HG02623 (cell line): ENCODE results near the gene HMOX1.

Experiments
- ATAC-seq: cut with Tn5 transposase; IDR thresholded peaks from one replicate; pipeline ENCODE4 v1.9.1; 2021; ENCODE audit warnings: moderate library complexity; ENCODE audit not compliant: unreplicated experiment

Gene HMOX1

DNA sequence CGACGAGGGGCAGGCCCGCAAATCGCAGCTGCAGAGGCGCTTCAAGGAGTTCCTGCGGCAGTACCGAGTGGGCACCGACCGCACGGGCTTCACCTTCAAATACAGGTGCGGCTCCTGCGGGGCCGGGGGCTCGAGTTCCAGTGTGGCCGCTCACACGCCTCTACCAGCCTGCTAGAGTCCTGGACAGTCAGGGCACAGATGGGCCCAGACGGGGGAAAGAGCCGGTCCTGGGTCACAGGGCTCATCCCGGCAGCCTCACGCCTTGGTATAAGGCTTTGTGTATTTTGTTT, 19.6 kb downstream of the HMOX1 start:
- ATAC-seq = no peak

DNA sequence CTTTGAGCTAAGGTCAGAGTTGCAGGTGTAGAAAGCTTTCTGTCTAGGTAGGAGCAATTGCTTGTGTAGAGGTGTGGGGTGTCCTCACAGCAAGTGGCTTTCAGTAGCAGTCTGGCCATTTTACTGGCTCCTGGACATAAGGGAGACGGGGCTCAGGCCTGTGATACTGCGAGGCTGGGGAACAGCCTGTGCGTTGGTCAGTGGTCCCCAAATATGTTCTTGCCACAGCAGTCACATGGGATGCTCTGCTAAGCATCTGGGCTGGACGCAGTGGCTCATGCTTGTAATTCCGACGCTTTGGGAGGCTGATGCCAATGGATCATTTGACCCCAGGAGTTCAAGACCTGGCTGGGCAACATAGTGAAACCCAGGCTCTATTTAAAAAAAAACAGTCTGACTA, 21.0 kb downstream of the HMOX1 start:
- ATAC-seq = no peak

DNA sequence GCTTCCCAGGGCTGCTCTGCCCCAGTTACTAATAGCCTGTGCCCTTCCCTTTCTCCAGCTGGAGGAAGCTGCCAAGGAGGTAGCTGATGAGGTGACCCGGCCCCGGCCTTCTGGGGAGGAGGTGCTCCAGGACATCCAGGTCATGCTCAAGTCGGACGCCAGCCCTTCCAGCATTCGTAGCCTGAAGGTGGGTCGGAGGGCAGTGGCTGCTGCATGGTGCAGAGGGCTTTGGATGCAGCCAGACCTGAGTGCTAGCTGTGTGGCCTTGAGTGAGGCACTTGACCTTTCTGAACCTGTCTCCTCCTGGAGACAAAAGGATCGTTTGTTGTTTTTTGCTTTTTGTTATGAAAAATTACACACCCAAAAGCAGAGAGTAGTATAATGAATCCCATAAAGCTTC, 22.5 kb downstream of the HMOX1 start:
- ATAC-seq = no peak

DNA sequence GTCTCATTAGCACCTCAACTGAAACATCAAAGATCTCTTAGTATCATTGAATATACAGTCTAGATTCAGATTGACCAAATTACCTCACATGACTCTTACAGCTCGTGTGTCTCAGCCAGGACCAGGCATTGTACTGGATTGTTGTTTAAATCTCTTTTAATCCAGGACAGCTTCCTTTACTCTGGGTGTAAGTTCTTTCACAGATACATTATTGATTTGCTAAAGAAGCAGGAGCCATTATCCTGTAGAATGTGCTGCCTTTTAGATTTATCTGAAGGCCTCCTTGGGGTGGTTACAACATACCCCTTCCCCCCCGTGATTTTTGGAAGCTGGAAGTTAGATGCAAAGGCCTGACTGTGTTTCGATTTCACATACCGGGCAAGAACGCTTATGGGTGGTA, 23.3 kb downstream of the HMOX1 start:
- no peak for ATAC-seq

DNA sequence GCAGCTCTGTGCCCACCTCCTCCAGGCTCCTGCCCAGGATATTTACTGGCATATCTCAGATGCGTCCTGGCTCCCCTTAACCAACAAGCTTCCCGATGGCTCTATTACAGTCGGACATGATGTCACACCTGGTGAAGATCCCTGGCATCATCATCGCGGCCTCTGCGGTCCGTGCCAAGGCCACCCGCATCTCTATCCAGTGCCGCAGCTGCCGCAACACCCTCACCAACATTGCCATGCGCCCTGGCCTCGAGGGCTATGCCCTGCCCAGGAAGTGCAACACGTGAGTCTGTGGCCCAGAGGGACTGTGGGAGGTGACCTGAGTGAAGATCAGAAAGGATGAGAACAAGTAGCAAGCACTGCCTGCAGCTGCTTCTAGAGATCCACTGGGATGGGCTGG, 25.5 kb downstream of the HMOX1 start:
- ATAC-seq = no peak

DNA sequence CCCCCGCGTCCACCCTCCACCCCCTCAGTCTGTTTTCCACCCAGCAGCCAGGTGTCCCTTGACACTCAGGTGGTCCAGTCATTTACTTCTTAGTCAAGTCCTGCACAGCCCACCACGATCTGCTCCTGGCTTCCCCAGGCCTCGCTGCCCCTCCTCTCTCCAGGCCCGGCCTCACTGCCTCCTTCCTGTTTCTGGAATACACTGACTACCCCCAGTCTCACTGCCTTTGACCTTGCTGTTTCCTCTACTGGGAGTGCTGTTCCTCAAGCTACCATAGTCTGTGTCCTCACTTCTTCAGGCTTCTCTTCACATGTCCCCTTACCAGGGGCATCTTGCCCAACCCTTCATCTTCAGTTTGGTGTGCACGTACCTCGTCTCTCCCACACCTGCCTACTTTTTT, 26.5 kb downstream of the HMOX1 start:
- no peak for ATAC-seq

DNA sequence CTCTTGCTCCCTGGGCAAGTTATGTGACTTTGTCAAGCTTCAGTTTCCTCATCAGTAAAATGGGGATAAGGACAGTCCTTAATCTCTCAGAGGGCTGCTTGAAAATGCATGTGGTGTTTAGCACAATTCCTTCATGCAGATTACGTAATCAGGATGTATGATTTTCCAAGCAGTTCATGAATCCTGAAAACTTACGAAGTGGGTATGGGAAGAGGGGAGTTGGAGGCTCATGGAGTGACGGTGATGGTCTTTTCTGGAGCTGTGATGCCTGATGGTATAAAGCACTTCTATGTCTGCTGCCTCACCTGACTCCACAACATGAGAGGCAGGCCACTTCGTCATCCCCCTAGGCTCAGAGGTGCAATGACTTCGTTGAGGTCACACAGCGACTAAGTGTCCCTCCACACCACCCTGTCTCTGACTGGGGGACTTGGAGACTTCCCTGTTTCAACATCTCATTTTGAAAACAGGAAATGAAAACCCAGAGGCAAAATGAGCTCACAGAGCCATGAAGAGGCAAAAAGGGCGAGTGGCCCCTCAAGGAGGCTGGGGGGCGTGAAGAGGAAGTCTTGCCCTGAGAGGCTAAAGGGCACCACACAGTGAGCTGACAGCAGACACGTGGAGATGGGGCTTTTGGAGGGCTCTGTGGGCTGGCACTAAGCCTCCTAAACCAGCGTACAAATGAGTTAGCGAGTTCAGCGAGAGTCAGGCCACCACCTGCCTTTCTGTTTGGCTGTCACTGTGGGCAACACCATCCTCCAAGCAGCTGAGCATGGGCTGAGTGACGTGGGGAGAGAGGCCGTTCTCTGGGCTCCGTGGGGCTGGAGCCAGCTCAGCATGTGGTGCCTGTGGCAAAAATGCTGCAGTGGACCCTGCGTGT, 29.1 kb downstream of the HMOX1 start:
- no peak for ATAC-seq

DNA sequence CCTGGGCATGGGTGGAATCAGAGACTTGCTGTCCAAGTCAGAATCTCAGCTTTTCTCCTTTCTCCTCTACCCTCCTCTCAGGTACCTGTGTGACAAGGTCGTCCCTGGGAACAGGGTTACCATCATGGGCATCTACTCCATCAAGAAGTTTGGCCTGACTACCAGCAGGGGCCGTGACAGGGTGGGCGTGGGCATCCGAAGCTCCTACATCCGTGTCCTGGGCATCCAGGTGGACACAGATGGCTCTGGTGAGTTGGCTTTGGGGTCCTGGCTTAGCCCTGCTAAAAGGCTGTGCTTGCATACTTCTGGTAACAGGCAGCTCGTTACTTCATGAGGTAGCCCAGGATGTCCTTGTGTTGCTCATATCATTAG, 29.8 kb downstream of the HMOX1 start:
- no peak for ATAC-seq

DNA sequence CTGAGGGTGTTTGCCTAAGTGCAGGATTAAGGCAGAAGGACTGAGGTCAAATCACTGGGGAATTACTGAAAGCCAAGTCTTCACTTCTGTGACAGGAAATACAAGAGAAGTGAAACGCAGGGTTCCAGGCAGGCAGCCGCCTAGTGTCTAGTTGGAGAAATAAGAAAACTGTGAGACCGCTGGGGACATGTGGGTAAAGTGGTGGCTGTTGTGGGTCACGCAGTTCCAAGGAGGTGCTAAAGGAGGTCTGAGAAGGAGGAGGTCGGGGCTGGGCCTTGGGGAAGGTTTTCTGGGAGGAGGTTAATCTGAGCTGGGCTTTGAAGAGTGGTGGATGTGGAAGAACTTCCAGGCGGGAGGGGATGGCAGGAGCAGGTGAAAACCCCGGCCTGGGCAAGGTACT, 30.2 kb downstream of the HMOX1 start:
- no peak for ATAC-seq

DNA sequence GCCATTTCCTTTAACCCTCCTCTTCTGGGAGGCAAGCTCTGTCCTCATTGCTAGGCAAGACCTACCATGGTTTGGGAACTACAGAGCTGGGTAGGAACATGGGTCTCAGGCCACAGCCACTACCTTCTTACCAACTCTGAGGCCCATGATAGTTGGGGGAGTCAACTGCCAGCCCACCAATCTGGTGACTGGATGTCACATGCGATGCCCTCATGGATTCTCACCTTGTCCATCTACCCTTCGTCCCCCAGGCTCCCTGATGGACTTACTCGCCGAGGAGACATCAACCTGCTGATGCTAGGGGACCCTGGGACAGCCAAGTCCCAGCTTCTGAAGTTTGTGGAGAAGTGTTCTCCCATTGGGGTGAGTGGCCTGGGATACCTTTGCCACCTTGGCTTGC, 32.7 kb downstream of the HMOX1 start:
- no peak for ATAC-seq

DNA sequence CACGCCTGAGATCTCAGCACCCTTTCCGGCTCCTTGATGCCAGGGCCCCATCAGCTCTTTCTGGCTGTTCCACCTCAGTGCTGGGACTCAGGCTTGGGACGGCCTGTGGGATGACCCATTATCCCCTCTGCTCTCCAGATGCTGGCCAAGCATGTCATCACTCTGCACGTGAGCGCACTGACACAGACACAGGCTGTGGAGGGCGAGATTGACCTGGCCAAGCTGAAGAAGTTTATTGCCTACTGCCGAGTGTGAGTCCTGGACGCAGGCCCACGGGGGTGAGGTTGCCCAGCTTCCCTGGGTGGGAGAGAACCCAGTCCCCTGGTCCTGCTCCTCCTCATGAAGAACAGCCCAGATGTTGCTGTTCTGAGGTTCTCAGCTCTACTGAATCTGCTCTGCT, 36.7 kb downstream of the HMOX1 start:
- ATAC-seq = no peak

DNA sequence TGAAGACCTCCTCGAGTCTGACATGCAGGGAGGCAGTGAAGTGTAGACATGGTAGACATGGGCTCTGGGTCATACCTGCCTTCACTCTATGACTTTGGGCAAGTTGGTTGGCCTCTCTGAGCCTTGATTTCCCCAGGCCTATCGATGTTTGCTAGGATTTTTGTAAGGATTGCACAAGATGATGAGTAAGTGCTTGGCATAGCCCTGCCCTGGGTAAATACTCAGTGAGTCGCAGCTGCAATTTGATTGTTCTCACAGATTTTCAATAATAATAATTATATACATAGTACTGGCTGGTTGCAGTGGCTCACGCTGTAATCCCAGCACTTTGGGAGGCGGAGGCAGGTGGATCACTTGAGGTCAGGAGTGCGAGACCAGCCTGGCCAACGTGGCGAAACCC, 37.2 kb downstream of the HMOX1 start:
- ATAC-seq = no peak

DNA sequence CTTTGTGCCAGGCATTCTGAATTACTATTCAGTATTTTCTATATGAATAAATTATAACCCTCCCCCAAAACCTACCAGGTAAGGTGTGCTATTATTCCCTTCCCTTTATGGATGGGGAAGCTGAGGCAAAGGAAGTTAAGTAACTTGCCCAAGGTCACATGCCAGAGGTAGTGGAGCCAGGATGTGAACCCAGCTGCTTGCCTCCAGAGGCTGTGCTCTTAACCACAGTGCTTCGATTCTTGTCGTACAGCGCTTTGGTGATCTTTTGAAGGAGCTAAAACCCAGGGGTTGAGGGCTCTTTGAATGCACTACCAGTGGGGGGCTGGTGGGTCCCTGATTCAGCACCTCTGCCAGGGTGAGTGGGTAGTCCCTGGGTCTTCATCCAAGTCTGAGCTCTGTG, 37.8 kb downstream of the HMOX1 start:
- ATAC-seq = no peak

DNA sequence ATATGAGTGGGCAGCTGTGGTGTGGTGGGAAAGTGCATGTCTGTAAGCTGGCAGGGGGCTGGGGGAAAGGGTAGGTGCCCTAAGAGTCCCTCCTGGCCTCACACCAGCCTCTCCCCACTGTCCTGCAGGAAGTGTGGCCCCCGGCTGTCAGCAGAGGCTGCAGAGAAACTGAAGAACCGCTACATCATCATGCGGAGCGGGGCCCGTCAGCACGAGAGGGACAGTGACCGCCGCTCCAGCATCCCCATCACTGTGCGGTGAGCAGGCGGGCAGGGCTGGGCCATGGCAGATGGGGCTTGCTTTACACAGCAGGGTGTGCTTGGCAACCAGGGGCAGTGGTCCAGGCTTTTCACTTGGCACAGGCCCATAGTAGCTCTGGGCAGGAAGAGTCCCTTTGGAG, 38.9 kb downstream of the HMOX1 start:
- no peak for ATAC-seq

DNA sequence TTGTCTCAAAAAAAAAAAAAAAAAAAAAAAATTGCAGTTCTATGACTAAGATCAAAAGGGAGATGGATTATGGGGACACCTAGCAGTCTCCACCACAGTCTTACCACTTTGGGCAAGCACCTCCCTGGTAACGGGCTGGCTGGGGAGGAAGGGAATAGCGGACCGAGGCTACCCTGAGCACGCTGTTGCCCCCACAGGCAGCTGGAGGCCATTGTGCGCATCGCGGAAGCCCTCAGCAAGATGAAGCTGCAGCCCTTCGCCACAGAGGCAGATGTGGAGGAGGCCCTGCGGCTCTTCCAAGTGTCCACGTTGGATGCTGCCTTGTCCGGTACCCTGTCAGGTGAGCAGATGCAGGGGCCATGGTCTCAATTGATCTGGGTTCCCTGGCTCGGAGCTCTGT, 40.2 kb downstream of the HMOX1 start:
- no peak for ATAC-seq

DNA sequence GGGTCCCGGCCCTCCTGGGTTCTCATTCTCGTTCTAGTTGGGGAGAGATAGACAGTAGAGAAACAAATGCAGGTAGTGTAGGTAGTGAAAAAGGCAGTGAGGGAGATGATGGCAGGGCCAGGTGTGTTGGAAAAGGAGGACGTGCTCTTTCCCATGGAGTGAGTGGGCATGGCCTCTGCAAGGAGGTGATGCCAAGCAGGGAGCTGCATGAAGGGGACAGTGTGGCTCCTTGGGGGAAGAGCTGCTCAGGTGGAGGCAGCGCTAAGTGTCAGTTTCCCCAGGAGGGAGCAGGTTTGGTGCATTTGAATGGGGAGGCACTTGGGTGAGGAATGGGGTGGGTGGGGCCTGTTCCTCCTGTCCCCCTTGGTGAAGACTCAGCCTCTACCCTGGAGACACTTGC, 41.2 kb downstream of the HMOX1 start:
- ATAC-seq = no peak

DNA sequence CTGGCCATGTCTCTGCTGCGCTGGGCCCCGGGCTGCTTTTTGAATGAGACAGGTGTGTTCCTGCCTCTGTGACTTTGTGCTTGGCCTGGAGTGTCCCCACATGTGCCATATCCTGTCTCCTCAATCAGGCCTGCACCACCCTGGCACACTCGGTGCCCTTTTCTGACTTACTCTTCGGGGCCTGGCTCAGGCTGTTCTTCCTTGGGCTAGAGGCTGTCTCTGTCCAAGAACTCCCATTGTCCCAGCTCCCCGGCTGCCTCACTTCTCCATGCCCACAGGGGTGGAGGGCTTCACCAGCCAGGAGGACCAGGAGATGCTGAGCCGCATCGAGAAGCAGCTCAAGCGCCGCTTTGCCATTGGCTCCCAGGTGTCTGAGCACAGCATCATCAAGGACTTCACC, 42.0 kb downstream of the HMOX1 start:
- no peak for ATAC-seq

DNA sequence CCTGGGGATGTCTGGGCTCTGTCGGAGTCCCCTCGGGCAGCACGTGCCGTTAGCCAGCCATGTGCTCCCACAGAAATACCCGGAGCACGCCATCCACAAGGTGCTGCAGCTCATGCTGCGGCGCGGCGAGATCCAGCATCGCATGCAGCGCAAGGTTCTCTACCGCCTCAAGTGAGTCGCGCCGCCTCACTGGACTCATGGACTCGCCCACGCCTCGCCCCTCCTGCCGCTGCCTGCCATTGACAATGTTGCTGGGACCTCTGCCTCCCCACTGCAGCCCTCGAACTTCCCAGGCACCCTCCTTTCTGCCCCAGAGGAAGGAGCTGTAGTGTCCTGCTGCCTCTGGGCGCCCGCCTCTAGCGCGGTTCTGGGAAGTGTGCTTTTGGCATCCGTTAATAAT, 43.2 kb downstream of the HMOX1 start:
- ATAC-seq = no peak

DNA sequence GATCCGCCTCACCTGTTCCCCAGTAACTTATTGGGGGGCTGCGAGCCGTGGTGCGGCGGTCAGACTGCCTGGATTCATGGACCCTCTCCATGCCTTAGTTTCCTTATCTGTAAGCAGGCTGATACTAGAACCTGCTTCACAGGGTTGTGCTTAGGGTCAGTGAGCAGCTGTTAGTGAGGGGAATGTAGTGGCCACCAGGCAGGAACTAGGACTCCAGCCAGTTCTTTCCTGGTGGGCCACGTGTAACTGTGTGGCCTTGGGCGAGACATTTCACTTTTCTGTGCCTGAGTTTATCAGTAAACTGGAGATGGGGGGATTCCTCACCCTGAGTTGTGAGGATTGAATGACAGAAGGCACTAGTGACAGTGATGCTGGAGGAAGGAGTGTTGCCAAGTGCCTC, 43.9 kb downstream of the HMOX1 start:
- ATAC-seq = no peak

DNA sequence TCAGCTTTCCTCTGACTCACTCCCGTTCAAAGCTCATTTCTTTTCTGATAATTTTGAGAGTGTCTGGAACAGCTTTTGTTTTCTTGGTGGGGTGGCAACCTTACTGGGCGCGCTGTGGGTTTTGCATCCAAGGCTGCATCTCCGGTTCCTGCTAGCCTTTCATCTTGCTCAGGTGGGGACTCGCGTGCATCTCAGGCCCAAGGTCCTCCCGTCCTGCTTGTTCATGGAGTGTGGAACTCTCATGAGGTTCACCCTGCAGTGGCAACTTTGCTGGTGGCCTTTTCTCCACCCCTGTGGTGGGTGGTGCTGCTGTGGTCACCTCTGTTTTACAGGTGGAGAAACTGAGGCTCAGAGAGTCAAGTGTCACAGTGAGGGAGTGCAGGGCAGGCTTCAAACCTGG, 44.6 kb downstream of the HMOX1 start:
- ATAC-seq = no peak

DNA sequence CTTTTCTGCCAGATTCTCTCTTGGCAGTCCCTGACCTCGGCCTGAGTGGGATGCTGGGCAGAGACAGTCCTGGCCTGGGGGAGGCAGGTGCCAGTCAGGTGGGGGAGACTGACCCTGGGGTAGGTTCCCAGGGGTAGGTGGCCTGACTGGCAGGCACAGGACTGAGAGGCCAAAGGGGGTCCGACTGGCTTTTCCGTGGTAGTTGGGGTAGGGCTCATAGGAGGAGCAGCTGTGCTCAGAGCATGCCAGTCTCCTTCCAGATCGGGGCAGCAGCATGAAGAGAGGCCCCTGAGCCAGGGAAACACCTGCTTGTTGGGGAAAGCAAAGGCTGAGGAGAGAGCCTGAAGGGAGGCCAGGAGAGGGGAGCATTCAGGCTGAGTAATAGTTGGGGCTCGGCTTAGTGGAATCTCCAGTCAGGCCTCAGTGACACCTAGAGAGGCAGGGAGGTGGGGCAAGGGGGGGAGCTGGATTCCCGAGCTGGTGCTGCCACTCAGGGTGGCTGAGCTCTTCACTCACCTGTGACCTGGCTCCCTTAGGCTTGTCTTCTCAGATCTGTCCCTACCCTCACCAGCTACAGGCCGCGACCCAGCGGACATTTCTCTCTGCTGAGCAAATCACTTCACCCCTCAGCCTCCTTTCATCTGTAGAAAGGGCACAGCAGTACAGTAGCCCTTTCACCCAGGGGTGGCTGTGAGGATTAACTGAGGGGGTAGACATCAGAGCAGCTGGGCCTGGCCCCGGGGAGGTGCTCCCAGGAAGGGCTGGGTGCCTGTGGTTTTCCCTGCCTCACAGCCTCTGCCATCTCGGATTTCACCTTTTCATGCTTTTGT, 45.3 kb downstream of the HMOX1 start:
- ATAC-seq = no peak

DNA sequence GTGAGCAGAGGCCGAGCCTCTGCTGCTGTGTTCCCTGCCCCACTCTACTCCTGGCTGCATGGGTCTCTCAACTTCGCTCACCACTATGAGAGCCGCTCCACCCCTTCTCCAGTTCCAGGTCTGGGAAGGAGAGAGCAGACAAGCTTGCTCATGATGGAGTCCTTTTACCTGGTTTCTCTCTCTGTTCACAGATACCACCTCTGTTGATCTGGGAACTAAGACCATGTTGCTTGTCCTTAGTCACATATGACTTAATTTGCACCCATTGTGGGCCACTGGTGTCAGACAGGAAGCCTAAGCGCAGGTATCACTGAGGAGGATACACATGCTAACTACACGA, 45.9 kb downstream of the HMOX1 start:
- no peak for ATAC-seq

DNA sequence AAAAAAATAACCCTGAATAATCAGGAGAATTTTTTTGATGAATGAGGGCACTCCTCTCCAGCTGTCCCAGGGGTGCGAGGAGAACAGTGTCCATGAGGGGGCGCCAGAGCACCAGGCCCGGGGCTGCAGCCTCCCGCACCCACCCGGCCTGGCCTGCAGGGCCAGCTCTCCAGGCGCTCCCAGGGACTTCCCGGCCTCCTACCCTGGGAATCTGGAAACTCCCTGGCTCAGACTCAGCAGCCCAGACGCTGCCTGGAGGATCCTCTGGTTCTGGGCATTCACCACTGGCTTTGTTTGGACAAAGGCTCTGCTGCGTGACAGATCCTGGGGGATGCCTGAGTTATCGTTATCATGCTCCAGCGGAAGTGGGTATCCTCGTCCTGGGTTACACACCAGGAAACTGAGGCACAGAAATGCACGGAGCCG, 50.0 kb downstream of the HMOX1 start:
- no peak for ATAC-seq
